Rectal smooth muscle tissue (tissue), 1 donor: ENCODE results near the gene ABCG1.
"Not testable (repeated sequence)": the region's sequence is repeated elsewhere in the genome, so short reads cannot be mapped to it uniquely, and the experiment has no call there.

Experiments used
- H3K27ac ChIP-seq: one replicate; pipeline ENCODE4 v1.7.0; 2013; ENCODE audit warnings: low read depth, low read length, inconsistent platforms
- H3K27me3 ChIP-seq: one replicate; pipeline ENCODE4 v1.7.0; 2013; ENCODE audit warnings: low read length; ENCODE audit not compliant: control insufficient read depth, insufficient read depth
- H3K36me3 ChIP-seq: one replicate; pipeline ENCODE4 v1.7.0; 2013; ENCODE audit warnings: low read length; ENCODE audit not compliant: control insufficient read depth, insufficient read depth
- H3K4me1 ChIP-seq: one replicate; pipeline ENCODE4 v1.7.0; 2013; ENCODE audit warnings: low read length; ENCODE audit not compliant: control insufficient read depth, insufficient read depth
- H3K4me3 ChIP-seq: one replicate; pipeline ENCODE4 v1.7.0; 2013; ENCODE audit warnings: low read length
- H3K9ac ChIP-seq: one replicate; pipeline ENCODE4 v1.7.0; 2013; ENCODE audit warnings: low read length

The ABCG1 gene

GRCh38 chr21:42291003-42291750, 72.2 kb downstream of the ABCG1 start:
- no peak overlapping the region for H3K27ac ChIP-seq
- no peaks in the 10 kb centered on the region for H3K27me3 ChIP-seq
- peaks cover 44% of the 10 kb centered on the region for H3K36me3 ChIP-seq
- H3K9ac ChIP-seq, result no peak overlapping the region
- H3K4me3 ChIP-seq, result no peak overlapping the region
- H3K4me1 ChIP-seq, result no peaks in the 10 kb centered on the region

- Histone ChIP-seq H3K27ac (no peak overlapping the region), H3K36me3 (peaks cover 43% of the 10 kb centered on the region), H3K27me3 (no peaks in the 10 kb centered on the region), H3K9ac (no peak overlapping the region), H3K4me3 (no peak overlapping the region), H3K4me1 (no peaks in the 10 kb centered on the region)
These were observed 73.0 kb downstream of the ABCG1 start for GRCh38 chr21:42291751-42292562.

GRCh38 chr21:42292563-42293142, 73.7 kb downstream of the ABCG1 start:
- H3K27ac ChIP-seq, H3K27me3 ChIP-seq, H3K9ac ChIP-seq, H3K4me3 ChIP-seq, H3K4me1 ChIP-seq: not testable (repeated sequence)
- H3K36me3 ChIP-seq, result peaks cover 43% of the 10 kb centered on the region

GRCh38 chr21:42293649-42294272, 74.8 kb downstream of the ABCG1 start:
- H3K27me3 ChIP-seq, result no peaks in the 10 kb centered on the region
- H3K27ac ChIP-seq, result no peak overlapping the region
- H3K36me3 ChIP-seq, result peaks cover 43% of the 10 kb centered on the region
- H3K9ac ChIP-seq, result no peak overlapping the region
- no peaks in the 10 kb centered on the region for H3K4me1 ChIP-seq
- H3K4me3 ChIP-seq, result no peak overlapping the region

GRCh38 chr21:42294273-42294880, 75.4 kb downstream of the ABCG1 start:
- Histone ChIP-seq H3K36me3 (peaks cover 38% of the 10 kb centered on the region), H3K27me3 (no peaks in the 10 kb centered on the region), H3K4me1 (no peaks in the 10 kb centered on the region), H3K4me3 (no peak overlapping the region), H3K27ac (no peak overlapping the region), H3K9ac (no peak overlapping the region)

GRCh38 chr21:42295845-42296244, 76.9 kb downstream of the ABCG1 start:
- Histone ChIP-seq H3K4me1 (no peaks in the 10 kb centered on the region), H3K4me3 (no peak overlapping the region), H3K27me3 (no peaks in the 10 kb centered on the region), H3K9ac (no peak overlapping the region), H3K27ac (no peak overlapping the region), H3K36me3 (peaks cover 34% of the 10 kb centered on the region)

- H3K4me1 ChIP-seq, result no peaks in the 10 kb centered on the region
- H3K36me3 ChIP-seq, result peaks cover 29% of the 10 kb centered on the region
- no peaks in the 10 kb centered on the region for H3K27me3 ChIP-seq
- no peak overlapping the region for H3K9ac ChIP-seq
- H3K27ac ChIP-seq, result no peak overlapping the region
- H3K4me3 ChIP-seq, result no peak overlapping the region
These were observed 77.6 kb downstream of the ABCG1 start for GRCh38 chr21:42296501-42296900.

GRCh38 chr21:42297377-42297776, 78.4 kb downstream of the ABCG1 start:
- no peaks in the 10 kb centered on the region for H3K4me1 ChIP-seq

GRCh38 chr21:42298237-42298636, 79.3 kb downstream of the ABCG1 start:
- H3K36me3 ChIP-seq, result peaks cover 19% of the 10 kb centered on the region
- H3K4me1 ChIP-seq, result no peaks in the 10 kb centered on the region
- H3K27ac ChIP-seq, result no peak overlapping the region
- H3K9ac ChIP-seq, result no peak overlapping the region
- H3K4me3 ChIP-seq, result no peak overlapping the region
- no peaks in the 10 kb centered on the region for H3K27me3 ChIP-seq

More at GRCh38 chr21:42297377-42297776, 78.4 kb downstream of the ABCG1 start:
- Histone ChIP-seq H3K4me3 (no peak overlapping the region), H3K36me3 (peaks cover 25% of the 10 kb centered on the region), H3K27ac (no peak overlapping the region), H3K9ac (no peak overlapping the region), H3K27me3 (no peaks in the 10 kb centered on the region)

- Histone ChIP-seq H3K27ac (no peak overlapping the region), H3K4me3 (no peak overlapping the region), H3K36me3 (peaks cover 16% of the 10 kb centered on the region), H3K27me3 (no peaks in the 10 kb centered on the region), H3K9ac (no peak overlapping the region), H3K4me1 (no peaks in the 10 kb centered on the region)
These were observed 79.7 kb downstream of the ABCG1 start for GRCh38 chr21:42298657-42299056.

- Histone ChIP-seq H3K27me3 (no peaks in the 10 kb centered on the region), H3K4me3 (no peak overlapping the region), H3K36me3 (peaks cover 9% of the 10 kb centered on the region), H3K27ac (no peak overlapping the region), H3K9ac (no peak overlapping the region), H3K4me1 (no peaks in the 10 kb centered on the region)
These were observed 80.5 kb downstream of the ABCG1 start for GRCh38 chr21:42299324-42300044.
